Esophagus muscularis mucosa (tissue), 4 donors: ENCODE results near the gene LGALS9B.
"Not testable (repeated sequence)": the region's sequence is repeated elsewhere in the genome, so short reads cannot be mapped to it uniquely, and the experiment has no call there.

ENCODE experiments used
- EP300 ChIP-seq: sonication (generic); formaldehyde crosslinking; IDR thresholded peaks from one replicate; pipeline ENCODE4 v1.6.1; 2017; ENCODE audit warnings: antibody characterized with exemption
- POLR2A ChIP-seq: fragments of 450-650 bp; IDR thresholded peaks from one replicate; pipeline ENCODE4 v1.6.1; 2017; ENCODE audit warnings: antibody characterized with exemption, moderate library complexity, mild to moderate bottlenecking, low read depth
- TF ChIP-seq, protein P1 (sequence below), 3 experiments: fragments of 200-600 bp in 2 of 3; fragments of 450-650 bp in 1 of 3; sonication (generic) in 2 of 3; IDR thresholded peaks; one replicate each; pipeline ENCODE4 v1.5.1; 2017 to 2019; ENCODE audit warnings: antibody characterized with exemption in 3 of 3, mild to moderate bottlenecking in 2 of 3, moderate library complexity in 1 of 3

DNA sequence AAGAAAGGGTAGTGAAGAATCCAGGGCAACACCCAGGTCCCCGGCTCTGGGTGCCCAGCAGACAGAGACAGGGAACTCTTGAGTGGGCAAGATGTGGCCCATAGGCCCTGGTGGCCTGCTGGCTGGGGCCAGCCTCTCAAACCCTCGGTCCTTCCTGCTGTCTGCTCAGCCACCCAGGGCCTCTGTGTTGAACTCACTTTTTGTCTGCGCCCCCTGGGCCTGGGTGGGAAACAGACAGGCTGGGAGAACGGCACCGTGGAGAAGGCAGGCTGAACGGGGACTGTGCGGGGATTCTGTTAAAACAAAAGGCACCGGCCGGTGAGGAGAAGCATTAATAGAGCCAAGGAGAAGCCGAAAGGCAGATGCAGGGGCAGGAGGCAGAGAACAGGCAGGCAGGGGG is 12.2 kb downstream of the LGALS9B start:
- TF ChIP-seq, protein P1, sequence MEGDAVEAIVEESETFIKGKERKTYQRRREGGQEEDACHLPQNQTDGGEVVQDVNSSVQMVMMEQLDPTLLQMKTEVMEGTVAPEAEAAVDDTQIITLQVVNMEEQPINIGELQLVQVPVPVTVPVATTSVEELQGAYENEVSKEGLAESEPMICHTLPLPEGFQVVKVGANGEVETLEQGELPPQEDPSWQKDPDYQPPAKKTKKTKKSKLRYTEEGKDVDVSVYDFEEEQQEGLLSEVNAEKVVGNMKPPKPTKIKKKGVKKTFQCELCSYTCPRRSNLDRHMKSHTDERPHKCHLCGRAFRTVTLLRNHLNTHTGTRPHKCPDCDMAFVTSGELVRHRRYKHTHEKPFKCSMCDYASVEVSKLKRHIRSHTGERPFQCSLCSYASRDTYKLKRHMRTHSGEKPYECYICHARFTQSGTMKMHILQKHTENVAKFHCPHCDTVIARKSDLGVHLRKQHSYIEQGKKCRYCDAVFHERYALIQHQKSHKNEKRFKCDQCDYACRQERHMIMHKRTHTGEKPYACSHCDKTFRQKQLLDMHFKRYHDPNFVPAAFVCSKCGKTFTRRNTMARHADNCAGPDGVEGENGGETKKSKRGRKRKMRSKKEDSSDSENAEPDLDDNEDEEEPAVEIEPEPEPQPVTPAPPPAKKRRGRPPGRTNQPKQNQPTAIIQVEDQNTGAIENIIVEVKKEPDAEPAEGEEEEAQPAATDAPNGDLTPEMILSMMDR (IDR thresholded peaks at IDR 0.05): not testable (repeated sequence)
- not testable (repeated sequence) for TF ChIP-seq POLR2A, EP300
